Measurements from ENCODE around the gene TRERF1.

TRERF1 gene

DNA sequence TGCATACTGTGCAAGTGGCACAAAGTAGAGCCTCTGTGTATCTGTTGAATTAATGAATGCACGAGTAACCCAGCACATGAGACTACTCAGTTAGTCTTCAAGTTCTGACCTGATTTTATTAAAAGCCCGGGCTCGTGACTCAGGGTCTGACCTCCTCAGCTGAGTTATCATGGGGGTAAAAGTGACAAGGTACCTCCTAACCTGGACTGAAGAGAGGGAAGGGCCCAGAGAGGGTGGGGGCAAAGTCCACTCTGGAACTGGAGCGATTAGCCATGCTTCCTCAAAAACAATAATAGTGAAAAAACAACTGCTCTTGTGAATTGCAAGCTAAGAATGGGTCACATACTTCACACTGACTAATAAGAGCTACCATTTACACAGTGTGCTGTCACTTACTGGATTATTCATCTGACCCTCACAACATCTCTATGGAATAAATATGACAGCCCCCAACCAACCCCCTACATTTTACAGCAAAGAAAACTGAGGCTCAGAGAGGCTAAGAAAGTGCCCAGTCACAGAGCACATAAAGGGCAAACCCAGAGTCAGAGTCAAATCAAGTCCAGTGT is 26.7 kb downstream of the TRERF1 start:
- TF ChIP-seq FOXP2 (optimal IDR thresholded peaks at IDR 0.05; ENCODE audit: control extremely low read depth, extremely low read length, insufficient read depth): no peak
- no peak for TF ChIP-seq EZH2 (IDR thresholded peaks at IDR 0.05)
- TF ChIP-seq POLR2AphosphoS5 (IDR thresholded peaks at IDR 0.05; ENCODE audit: borderline replicate concordance, low read depth, low read length): no peak
- Histone ChIP-seq H3K27ac (no peak overlapping the region), H3K4me3 (no peak overlapping the region), H3K9me3 (ENCODE audit: low read depth, low read length) (no peaks in the 10 kb centered on the region), H3K9ac (ENCODE audit: insufficient read length) (no peak overlapping the region), H3K36me3 (ENCODE audit: insufficient read depth, low read length) (no peaks in the 10 kb centered on the region)
- DNase-seq (ENCODE audit: low read depth, low spot score): no peak

DNA sequence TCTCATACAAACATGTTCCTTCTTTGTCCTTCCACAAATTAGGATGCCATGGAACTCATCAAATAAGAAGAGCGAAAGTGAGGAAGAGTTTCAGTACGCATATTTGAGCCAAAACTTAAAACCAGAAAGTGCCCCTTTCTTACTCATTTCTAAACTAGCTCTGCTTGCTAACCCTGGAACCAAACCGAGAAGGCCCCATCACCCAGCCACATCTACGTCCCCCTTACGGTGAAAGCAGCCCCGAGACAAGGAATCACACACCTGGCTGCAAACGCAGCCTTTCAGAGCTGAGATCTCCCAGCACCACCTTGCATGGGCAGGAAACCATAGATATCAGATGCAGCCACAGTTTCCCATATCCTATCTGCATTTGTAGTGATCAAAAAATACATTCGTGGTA is 28.5 kb downstream of the TRERF1 start:
- TF ChIP-seq EZH2 (IDR thresholded peaks at IDR 0.05) (no peak), POLR2AphosphoS5 (IDR thresholded peaks at IDR 0.05; ENCODE audit: borderline replicate concordance, low read depth, low read length) (no peak), FOXP2 (optimal IDR thresholded peaks at IDR 0.05; ENCODE audit: control extremely low read depth, extremely low read length, insufficient read depth) (no peak)
- Histone ChIP-seq H3K27ac (no peak overlapping the region), H3K9ac (ENCODE audit: insufficient read length) (no peak overlapping the region), H3K36me3 (ENCODE audit: insufficient read depth, low read length) (no peaks in the 10 kb centered on the region), H3K9me3 (ENCODE audit: low read depth, low read length) (no peaks in the 10 kb centered on the region), H3K4me3 (no peak overlapping the region)
- DNase-seq (ENCODE audit: low read depth, low spot score): no peak

DNA sequence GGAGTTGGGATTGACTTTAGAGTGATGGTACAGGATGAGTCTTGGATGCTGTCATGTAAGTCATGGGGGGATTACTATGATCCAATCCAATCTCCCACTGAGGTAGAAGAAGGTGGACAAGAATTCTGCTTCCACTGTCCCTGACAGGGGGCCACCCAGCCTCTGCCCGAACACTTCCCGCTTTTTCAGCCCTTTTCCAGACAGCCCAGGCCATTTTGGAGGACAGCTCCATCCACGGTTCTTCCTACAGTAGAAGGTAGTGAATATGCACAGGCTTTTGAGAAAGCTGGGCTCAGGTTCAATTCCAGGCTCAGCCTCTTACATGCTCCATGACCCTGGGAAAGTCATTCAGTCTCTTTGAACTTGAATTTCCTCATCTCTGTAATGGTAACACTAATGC is 31.0 kb downstream of the TRERF1 start:
- H3K36me3 ChIP-seq (ENCODE audit: insufficient read depth, low read length): no peaks in the 10 kb centered on the region
- no peak overlapping the region for H3K9ac ChIP-seq (ENCODE audit: insufficient read length)
- H3K27ac ChIP-seq: no peak overlapping the region
- H3K4me3 ChIP-seq: no peak overlapping the region
- no peak for TF ChIP-seq EZH2 (IDR thresholded peaks at IDR 0.05)
- no peaks in the 10 kb centered on the region for H3K9me3 ChIP-seq (ENCODE audit: low read depth, low read length)
- no peak for DNase-seq (ENCODE audit: low read depth, low spot score)

DNA sequence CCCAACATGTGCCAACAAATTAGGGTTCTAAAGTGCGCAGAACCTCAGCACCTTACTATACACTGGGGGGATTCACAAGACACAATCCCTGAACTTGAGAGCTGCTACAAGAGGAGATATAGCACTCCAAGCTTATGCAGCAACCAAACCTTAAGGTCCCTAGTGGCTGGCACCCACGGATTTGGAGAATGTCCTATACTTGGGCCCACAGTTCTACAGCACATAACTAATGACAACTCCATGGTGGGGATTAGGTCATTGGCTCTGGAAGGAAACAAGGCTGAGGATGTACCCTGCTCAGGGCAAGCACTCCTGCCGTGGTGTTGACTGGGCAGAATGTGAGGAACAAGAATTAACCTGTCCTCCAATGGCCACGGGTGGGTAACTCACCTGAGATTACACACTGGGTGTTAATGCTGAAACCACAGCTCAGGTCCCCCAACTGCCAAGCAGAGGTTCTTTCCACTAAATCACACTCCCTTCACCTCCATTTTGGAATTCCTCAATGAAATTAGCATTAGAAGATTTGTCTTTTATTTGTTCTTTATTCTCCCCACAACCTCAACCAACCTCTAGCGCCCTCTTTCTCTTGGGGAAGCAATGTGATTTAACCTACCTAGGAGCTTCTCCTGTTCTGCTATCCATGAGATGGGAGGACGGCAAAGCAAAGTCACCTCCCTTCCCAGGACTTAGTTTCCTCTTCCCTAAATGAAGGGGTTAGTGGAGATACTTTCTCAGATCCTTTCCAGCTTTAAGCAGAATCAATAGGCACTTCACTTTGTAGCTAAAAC is 32.0 kb downstream of the TRERF1 start:
- Histone ChIP-seq H3K36me3 (ENCODE audit: insufficient read depth, low read length) (no peaks in the 10 kb centered on the region), H3K9me3 (ENCODE audit: low read depth, low read length) (no peaks in the 10 kb centered on the region), H3K9ac (ENCODE audit: insufficient read length) (no peak overlapping the region), H3K4me3 (no peak overlapping the region), H3K27ac (no peak overlapping the region)
- DNase-seq (ENCODE audit: low read depth, low spot score): no peak
- TF ChIP-seq EZH2 (IDR thresholded peaks at IDR 0.05) (no peak), POLR2AphosphoS5 (IDR thresholded peaks at IDR 0.05; ENCODE audit: borderline replicate concordance, low read depth, low read length) (no peak), FOXP2 (optimal IDR thresholded peaks at IDR 0.05; ENCODE audit: control extremely low read depth, extremely low read length, insufficient read depth) (no peak)

DNA sequence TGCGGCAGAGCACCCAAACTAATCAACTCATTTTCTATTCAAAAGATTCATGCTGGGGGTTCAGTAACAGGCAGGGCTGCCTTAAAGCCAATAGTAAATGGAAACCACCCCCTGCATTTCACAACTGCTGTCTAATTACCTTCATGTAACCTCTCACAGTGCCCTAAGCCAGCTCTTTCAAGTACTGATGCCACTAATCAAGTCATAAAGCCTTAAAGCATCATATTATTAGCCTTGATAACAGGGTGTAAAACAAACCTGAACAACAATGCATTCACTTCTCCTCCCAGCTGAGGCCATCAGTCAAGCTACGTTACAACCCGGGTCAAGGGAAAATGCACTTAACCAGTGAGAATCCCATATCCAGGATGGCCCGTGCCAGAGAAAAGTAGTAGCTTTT is 33.0 kb downstream of the TRERF1 start:
- Histone ChIP-seq H3K36me3 (ENCODE audit: insufficient read depth, low read length) (no peaks in the 10 kb centered on the region), H3K27ac (no peak overlapping the region), H3K4me3 (no peak overlapping the region), H3K9ac (ENCODE audit: insufficient read length) (no peak overlapping the region), H3K9me3 (ENCODE audit: low read depth, low read length) (no peaks in the 10 kb centered on the region)
- no peak for DNase-seq (ENCODE audit: low read depth, low spot score)
- TF ChIP-seq POLR2AphosphoS5 (IDR thresholded peaks at IDR 0.05; ENCODE audit: borderline replicate concordance, low read depth, low read length) (no peak), FOXP2 (optimal IDR thresholded peaks at IDR 0.05; ENCODE audit: control extremely low read depth, extremely low read length, insufficient read depth) (no peak), EZH2 (IDR thresholded peaks at IDR 0.05) (no peak)

DNA sequence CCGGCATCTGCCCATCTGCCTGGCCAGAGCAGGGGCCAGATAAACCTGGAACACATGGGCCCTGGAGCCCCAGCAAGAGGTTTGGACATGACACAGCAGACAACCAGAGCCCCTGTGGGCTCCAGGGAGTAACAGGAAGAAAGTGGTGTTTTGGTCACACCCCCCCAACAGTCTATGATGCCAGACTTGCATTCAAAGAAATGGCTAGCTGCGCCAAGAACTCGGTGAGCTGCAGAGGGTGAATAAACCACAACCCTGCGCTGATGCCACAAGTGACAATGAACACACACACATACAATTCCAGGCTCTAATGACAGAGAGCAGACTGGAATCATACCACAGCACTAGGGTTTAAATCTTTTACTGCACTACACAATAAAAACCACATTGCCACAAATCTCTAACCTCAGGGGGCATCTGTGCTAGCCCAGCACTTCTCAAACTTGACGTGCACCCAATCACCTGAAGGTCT is 34.0 kb downstream of the TRERF1 start:
- Histone ChIP-seq H3K9me3 (ENCODE audit: low read depth, low read length) (no peaks in the 10 kb centered on the region), H3K36me3 (ENCODE audit: insufficient read depth, low read length) (no peaks in the 10 kb centered on the region), H3K9ac (ENCODE audit: insufficient read length) (no peak overlapping the region), H3K4me3 (no peak overlapping the region), H3K27ac (no peak overlapping the region)
- no peak for DNase-seq (ENCODE audit: low read depth, low spot score)
- no peak for TF ChIP-seq EZH2 (IDR thresholded peaks at IDR 0.05)
- no peak for TF ChIP-seq FOXP2 (optimal IDR thresholded peaks at IDR 0.05; ENCODE audit: control extremely low read depth, extremely low read length, insufficient read depth)

DNA sequence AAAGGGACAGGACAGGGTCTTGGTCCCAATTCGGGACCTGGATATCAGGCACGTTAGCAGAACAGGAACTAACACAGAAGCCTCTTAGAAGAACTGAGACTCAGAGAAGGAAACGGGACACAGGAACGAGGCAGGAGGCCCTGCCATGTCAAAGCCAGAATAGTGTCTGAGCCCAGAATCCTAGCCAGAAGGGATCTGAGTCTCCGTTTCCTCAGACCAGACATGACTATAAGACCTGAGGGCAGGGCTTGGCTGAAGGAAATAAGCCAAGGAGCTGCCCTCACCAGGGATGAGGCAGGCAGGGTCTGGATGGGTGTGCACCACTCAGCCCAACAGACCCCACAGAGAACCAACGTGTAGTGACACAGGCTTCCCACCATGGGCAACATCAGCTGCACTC is 40.3 kb downstream of the TRERF1 start:
- H3K9me3 ChIP-seq (ENCODE audit: low read depth, low read length): no peaks in the 10 kb centered on the region

DNA sequence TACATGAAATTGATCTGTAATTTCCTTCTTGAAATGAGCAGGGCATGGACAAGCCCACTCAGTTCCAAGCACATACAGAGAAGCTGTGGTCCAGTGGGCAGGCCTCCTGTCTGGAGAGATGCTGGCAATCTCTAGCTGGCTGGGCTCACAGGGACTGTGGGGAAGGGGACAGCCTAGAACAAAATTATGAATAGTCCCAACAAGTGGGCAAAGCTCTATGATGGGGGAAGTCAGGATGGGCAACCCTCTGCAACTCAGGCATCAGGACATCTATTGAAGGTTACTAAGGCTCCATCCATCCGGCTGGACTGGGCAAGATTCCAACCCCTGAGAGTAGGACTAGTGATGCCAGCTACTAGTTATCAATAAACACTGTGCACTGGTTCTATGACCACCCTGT is 40.9 kb downstream of the TRERF1 start:
- TF ChIP-seq POLR2AphosphoS5 (IDR thresholded peaks at IDR 0.05; ENCODE audit: borderline replicate concordance, low read depth, low read length): no peak
- TF ChIP-seq EZH2 (IDR thresholded peaks at IDR 0.05): no peak
- no peak for TF ChIP-seq FOXP2 (optimal IDR thresholded peaks at IDR 0.05; ENCODE audit: control extremely low read depth, extremely low read length, insufficient read depth)

More for the DNA sequence above, 40.3 kb downstream of the TRERF1 start:
- TF ChIP-seq FOXP2 (optimal IDR thresholded peaks at IDR 0.05; ENCODE audit: control extremely low read depth, extremely low read length, insufficient read depth) (no peak), POLR2AphosphoS5 (IDR thresholded peaks at IDR 0.05; ENCODE audit: borderline replicate concordance, low read depth, low read length) (no peak), EZH2 (IDR thresholded peaks at IDR 0.05) (no peak)
- DNase-seq (ENCODE audit: low read depth, low spot score): no peak
- Histone ChIP-seq H3K9ac (ENCODE audit: insufficient read length) (no peak overlapping the region), H3K4me3 (no peak overlapping the region), H3K27ac (no peak overlapping the region), H3K36me3 (ENCODE audit: insufficient read depth, low read length) (no peaks in the 10 kb centered on the region)

DNA sequence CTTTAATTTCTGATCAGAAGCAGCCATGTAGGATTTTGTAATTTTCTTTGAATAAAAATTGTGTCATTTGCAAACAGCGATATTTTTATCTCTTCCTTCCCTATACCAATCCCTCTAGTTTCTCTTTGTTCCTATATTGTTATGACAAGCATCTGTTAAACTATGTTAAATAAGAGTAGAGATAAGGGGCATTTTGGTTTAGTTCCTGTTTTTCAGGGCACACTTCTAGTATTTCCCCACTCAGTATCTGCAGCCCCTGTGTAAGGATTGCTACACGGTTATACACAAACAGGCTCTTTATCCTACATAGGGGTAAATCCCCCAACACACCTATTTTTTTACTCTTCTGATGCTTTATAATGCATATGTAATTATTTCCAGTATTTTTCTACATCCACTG is 42.1 kb downstream of the TRERF1 start:
- H3K9ac ChIP-seq (ENCODE audit: insufficient read length): no peak overlapping the region
- no peaks in the 10 kb centered on the region for H3K36me3 ChIP-seq (ENCODE audit: insufficient read depth, low read length)

More for the DNA sequence above, 40.9 kb downstream of the TRERF1 start:
- no peak overlapping the region for H3K27ac ChIP-seq
- no peak for DNase-seq (ENCODE audit: low read depth, low spot score)
- no peaks in the 10 kb centered on the region for H3K36me3 ChIP-seq (ENCODE audit: insufficient read depth, low read length)
- H3K9ac ChIP-seq (ENCODE audit: insufficient read length): no peak overlapping the region
- no peaks in the 10 kb centered on the region for H3K9me3 ChIP-seq (ENCODE audit: low read depth, low read length)
- no peak overlapping the region for H3K4me3 ChIP-seq

More for the DNA sequence above, 42.1 kb downstream of the TRERF1 start:
- Histone ChIP-seq H3K9me3 (ENCODE audit: low read depth, low read length) (no peaks in the 10 kb centered on the region), H3K4me3 (no peak overlapping the region), H3K27ac (no peak overlapping the region)
- DNase-seq (ENCODE audit: low read depth, low spot score): no peak
- TF ChIP-seq POLR2AphosphoS5 (IDR thresholded peaks at IDR 0.05; ENCODE audit: borderline replicate concordance, low read depth, low read length): no peak
- no peak for TF ChIP-seq FOXP2 (optimal IDR thresholded peaks at IDR 0.05; ENCODE audit: control extremely low read depth, extremely low read length, insufficient read depth)

All from SK-N-MC (cell line).